Skin of body (tissue), 2 donors: ENCODE measurements around the gene IZUMO3. TPM values are rescaled to one million over a fixed set of nuclear protein-coding genes. Genes with fewer than 3 reads are reported as not detected.
A peak's percentile ranks its signal among the peaks of the same experiment; 100 is the strongest.
"Not testable (repeated sequence)": the region's sequence is repeated elsewhere in the genome, so short reads cannot be mapped to it uniquely, and the experiment has no call there.

Experiments used
- DNase-seq: peaks from one replicate; lab custom pipeline; 2025; lab: John Stamatoyannopoulos, UW
- total RNA-seq: library from RNA; depleted of rRNA; stranded (reverse); fragments of >200 nt; gene quantifications from one replicate; pipeline ENCODE4 v1.2.3, GENCODE V29; 2014

Gene IZUMO3, protein sequence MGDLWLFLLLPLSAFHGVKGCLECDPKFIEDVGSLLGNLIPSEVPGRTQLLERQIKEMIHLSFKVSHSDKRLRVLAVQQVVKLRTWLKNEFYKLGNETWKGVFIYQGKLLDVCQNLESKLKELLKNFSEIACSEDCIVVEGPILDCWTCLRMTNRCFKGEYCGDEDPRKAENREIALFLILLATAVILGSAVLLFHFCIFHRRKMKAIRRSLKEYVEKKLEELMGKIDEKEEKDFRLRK
- total RNA-seq, result not detected

DNA sequence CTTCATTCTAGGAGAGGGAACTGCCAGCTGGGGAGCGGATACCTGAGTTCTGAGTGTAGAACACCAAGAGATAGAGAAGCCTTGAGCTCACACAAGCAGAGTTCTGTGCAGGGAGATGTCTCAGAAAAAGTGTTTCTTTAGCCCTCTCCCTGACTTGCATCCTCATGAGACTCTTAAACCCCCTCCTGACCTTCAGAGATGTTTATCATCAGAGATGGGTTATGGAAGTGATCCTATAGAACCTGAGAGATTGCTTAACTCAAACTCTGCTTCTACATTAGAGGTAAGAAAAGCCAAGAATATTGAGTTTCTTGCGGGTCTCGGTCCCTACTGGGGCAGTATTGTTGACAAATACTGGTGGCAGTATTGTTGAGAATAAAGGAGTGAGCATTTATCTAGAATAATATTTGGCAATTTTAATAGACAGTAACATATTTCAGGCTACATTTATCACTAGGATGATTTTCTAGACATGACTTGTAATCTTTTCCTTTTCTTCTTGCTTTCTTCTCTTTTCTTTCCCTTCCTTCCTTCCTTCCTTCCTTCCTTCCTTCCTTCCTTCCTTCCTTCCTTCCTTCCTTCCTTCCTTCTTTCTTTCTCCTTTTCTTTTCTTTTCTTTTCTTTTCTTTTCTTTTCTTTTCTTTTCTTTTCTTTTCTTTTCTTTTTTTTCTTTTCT, at the start of gene IZUMO3:
IZUMO3 (minus strand) TSS at position 51 of the 676 bp plus-strand sequence. CDS start 248 bp downstream, outside the sequence.
- DNase-seq, result no peak

DNA sequence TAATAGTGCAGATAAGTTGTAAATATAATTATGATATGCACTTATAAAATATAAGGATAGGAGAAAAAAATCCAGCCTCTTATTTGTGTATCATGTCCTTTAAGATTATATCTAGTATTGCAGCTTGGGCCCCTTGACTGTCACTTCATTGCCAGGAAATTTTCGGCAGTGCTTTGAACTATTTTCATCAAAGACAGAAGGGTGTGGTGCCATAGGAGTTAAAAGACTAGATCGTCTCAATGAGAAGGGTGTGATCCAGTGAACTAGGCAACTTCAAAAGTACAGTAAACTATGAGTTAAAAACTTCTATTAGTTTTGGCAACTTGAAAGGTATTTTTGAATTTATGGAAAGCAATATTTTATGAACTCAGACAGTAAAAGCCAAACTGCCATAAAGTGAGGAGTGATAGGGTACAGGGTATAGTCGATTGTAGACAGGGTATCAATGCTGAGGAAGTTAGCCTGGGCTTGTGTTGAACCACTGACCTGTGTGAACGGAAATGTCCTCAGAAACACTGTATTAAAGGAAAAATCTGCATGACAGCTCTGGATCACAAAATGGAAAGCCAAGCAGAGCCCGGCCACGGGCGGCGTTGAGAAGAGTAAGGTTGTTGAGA, 48.6 kb upstream of the IZUMO3 start:
- no peak for DNase-seq

DNA sequence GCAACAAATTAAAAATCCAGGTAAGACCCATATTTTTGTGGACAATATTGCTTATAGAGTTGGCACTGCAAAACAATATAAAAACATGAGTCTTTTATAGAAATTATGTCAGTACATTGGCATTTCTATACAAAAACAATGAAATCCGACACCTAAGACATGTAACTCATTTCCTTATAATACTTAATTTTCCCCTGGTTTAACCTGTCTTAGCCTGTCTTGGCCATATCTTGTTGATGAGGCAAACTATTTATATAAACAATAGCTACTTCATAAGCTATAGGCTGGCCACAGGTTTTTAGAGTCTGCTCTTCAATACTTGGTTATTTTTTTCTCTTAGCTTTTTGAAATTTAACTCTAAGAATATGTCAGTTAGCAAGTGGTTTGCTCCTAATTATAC, 44.7 kb upstream of the IZUMO3 start:
- no peak for DNase-seq

DNA sequence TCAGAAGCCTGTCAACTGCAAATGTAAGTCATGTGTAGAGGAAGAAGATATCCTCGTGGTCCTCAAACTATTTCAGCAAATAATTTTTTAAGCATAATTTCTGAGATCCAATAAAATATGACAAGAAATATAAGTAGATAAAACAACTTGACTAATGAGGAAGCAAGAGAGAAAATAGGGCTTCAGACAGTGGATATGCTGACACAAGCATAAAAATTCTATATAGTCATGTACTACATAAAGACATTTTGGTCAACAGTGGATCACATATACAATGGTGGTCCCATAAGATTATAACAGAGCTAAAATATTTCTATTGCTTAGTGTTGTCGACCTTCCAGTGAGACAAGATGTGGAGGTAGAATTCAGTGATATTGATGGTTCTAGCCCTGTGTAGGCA, 42.2 kb upstream of the IZUMO3 start:
- DNase-seq, result no peak

DNA sequence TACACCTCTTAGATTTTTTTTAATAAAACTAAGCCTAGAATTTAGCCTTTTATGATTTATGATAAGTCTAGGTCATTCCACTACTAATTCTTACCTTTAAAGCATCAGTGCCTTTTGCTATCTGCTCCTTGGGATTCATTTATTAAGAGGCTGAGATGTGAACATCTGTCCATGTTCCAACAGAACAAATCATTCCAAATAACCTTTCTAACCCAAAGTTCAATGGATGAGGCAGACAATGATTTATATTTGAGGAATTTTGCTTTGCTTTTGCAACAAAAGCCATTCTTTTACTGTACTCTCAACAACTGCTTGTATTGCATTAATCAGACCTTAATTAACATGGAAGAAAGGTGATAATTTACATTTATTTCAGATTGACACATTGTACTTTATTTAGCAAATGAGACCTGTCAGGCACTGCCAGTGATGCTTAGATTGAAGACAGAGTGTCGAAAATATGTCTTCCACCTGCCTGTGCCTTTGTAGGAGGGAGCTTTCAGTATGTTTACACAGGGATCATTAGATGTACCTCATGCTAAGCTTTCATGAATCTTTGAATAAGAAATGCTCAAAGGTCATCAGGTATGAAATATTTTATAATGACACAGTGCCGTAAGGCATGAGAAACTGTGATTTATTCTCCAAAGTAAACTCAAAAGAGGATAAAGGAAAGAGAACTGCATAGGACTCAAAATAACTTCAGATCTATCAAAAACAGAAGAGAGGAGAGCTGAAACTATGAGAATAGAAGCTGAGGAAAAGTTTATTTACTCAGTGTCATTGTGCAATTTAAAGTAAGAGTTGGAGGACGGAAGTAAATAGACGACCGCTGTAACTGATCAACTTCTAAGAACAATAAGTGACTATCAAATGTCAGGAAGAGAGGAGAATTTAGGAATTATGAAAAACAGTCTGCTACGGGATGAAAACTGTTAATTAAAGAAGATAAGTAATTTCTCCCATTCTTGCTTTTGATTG, 36.7 kb upstream of the IZUMO3 start:
- DNase-seq, result no peak

DNA sequence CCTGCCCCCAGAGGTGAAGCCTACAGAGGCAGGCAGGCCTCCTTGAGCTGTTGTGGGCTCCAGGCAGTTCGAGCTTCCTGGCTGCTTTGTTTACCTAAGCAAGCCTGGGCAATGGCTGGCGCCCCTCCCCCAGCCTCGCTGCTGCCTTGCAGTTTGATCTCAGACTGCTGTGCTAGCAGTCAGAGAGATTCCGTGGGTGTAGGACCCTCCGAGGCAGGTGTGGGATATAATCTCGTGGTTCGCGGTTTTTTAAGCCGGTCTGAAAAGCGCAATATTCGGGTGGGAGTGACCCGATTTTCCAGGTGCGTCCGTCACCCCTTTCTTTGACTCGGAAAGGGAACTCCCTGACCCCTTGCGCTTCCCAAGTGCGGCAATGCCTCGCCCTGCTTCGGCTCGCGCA, 34.3 kb upstream of the IZUMO3 start:
- not testable (repeated sequence) for DNase-seq

DNA sequence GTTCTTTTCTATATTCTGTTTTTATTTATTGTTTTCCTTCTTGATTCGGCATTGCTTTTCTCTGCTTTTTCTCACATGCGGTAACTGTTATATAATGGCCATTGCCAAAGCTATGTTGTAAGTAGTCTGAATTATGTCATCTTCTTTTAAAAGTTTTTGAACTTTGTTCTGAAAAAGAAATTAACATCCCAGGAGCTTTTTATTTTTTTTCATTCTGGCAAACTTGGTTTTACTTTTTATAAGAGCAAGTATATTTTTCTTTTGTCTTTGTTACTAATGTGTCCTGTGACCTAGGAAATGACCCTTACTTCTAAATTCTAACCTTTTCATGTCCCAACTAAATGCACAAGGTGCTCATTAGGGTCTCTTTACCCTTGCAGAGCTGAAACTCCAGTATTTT, 26.7 kb upstream of the IZUMO3 start:
- peak; percentile 72 for DNase-seq

DNA sequence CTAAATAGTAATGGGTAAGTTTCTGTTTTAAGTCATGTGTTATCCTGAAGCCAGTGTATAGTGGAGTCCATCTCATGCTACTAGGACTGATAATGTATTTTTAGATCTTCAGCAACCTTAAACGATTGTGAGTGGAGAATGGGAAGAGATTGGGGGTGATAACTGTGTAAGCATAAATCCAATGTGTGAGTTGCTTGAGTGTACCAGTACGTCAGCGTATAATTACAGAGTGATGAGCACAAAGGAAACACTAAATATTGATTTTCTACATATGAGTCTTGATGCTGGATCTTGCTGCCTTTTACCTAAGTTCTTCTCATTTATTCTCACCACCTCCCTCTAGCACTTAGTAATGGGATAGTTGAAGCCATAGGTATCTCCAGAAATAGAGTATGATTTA, 16.3 kb upstream of the IZUMO3 start:
- DNase-seq, result no peak

DNA sequence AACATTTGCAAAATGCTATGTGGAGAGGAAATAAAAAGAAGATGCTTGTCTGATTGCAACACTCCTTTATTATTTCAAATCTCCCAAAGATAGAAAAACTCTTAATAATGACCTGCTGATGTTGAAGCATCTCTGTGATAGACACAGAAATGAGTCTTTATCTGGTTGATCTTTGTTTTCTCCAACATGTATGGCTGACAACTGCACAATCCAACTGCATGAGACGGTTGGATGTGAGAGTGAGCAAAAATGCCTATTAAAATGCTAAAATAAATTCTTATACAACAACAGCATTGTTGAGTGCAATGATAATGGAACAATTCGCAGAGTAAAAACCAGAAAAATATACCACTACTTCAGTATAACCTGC, 7.5 kb upstream of the IZUMO3 start:
- DNase-seq, result peak; percentile 87

DNA sequence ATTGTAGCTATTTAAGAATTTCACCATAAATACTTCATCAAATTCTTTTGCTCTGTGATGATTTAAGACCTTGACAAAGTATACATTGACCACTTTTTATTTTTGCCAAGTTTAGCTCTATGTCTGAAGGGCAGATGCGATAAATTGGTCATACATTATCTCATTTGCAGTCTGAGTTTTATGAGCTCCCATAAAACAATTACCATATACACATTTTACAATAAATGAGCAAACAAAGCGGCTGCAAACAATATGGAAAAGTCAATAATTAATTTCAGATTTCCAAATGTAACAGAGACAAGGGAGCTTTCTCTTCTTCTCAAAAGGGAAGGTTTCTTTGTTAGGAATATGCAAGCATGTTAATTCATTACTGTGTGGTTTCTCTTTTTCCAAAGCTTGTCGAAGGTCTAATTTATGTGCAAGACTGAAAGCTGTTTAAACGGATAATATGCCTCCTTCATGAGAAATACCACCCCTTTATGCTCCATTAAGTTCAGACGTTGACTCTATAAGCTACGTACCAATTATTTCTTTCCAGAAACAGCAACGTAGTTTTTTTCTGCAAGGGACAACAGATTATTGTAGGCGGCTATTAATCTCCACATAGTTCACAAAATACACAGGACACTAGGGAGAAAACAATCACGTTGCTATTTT, 7.0 kb upstream of the IZUMO3 start:
- peak; percentile 87 for DNase-seq

DNA sequence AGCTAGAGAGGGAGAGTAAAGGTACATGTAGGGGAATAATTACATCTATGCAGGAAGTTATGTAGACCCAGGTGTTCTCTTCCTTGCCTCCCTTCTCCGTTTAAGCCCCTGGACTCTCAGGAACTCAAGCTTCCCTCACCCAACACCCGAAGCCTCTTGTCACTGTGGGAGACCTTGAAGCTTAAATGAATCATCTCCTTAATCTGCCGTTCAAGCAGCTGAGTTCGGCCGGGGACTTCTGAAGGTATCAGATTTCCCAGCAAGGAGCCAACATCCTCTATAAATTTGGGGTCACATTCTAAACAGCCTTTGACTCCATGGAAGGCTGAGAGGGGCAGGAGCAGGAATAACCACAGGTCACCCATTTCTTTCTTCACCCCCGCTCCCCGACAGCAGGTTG, 412 bp downstream of the IZUMO3 start:
- no peak for DNase-seq

DNA sequence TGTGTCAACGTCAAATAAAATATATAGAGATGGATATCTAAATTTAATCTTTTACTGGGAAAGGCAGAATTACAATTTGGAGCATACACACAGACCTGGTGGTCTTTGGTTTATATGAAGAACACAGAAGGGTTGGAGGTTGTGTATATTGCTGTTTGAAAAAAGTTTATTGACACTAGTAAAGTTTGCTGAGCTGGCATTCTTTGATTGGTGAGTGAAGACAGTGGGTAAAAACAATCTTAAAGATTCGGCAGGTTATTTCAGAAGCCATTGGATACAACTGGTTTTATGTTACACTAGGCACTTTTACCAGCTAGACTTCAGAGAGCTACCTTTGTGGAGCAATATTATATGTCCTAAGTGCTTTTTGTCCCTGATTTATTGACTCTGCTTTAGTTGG, 27.2 kb downstream of the IZUMO3 start:
- no peak for DNase-seq

DNA sequence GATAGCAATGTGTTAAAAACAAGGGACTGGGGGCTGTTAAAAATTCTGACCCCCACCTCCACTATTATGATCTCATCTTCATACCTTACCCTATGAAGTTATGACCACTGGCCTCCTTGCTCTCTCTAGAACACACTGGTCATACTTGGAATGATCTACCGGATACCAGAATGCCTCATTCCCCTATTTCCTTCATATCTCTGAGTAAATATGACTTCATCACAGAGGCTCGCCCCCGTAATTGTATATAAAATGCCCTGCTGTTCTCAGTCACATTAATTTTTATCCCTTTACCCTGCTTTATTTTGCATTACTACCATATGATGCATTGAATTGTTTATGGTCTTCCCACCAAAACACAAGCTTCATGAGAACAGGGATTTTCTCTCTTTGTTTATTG, 29.2 kb downstream of the IZUMO3 start:
- no peak for DNase-seq

DNA sequence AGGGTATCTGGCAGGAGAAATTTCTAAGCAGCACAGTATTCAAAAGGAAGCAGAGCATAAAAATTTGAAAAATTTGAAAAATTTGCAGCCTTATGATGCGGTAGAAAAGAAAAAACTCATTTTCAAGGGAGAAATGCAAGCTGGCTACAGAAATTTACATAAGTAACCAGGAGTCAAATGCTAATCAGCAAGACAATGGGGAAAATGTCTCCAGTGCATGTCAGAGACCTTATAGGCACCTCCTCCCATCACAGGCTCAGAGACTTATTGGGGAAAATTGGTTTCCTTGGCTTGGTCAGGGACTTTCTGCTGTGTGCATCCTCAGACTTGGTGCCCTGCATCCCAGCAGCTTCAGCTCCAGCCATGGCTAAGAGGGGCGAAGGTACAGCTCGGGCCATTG, 35.8 kb downstream of the IZUMO3 start:
- no peak for DNase-seq

DNA sequence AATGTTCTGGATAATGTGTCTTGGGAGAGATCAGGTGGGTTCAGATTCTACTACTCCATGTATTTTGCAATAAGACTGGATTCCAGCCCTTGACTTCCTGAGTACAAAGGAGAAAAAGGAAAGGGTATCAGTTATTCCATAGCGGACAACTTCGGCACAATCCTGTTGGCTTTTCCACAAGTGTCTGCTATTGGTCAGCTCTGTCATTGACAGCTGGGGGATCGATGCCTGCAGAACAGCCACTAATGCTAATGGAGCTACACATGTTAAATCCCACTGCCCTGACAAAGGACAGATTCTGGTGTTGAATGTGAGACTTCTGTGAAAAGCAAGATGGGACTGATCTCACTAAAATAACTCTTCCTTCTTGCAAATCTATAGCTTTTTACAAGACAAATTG, 41.2 kb downstream of the IZUMO3 start:
- DNase-seq, result no peak

DNA sequence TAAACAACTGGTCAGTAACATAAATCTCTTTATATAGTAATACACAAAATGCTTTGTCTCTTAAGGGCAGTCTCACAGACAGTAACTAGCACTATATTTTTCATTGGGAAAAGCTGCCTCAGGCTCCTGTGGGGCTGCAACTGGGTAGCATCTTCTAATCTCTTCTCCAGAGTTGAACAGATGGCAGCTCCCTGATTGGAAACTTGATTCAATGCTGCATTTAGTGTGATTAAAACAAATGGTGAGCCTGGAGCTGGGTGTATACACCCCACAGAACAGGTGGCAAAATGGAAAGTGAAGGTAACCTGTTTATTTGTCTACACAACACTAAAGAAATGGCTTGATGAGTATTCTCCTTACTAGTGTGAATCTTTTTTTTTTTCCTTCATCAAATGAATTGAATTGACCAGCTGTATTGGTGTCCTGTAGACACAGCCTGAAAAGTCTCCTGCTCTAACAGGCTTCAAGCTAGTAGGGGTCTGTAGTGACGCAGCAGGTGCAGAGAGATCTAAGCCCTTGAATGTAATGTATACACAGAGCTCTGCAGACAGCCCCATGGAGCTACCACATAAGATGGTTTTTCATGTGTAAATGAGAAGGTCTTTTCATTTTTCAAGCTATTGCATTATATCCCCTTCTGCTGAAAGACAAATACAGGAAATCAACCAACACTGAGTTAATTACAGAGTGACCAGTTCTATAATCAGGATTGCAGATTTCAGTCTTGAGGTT, 43.3 kb downstream of the IZUMO3 start:
- no peak for DNase-seq

DNA sequence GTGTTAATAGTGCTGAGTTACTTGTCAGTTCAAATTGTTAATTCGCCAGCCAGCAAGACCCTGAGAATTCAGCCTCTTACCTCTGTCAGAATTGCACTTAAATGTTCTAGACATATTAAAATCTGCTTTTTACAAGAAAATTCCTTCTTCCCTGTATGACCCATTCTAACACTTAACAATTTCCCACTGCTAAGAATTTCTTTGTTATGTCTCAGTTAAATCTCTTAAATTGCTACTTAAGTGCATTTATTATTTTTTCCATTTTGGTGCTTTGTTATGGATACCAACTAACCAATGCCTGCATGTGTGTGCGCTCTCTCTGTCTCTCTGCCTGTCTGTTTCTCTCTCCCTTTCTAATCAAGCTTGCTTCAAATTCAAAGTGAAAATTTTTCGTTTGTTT, 44.9 kb downstream of the IZUMO3 start:
- no peak for DNase-seq

DNA sequence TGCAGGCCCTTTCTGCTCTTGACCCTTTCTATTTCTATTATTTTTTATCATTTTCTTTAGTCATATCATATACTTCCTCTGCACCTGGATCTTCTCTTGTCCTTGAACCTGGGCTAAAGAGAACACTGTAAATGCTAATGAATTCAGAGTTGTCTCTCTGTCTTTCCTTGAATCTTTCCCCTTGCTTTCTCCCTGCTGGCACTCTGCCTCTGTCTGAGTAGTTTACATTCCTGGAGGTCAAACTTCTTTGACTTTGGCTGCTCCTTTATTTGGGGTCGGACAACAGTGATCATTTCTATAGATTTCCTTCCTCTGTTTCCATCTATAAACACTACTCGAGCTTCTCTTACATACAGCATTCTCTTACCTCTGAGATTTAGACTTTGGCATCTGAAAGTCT, 47.1 kb downstream of the IZUMO3 start:
- DNase-seq, result no peak

DNA sequence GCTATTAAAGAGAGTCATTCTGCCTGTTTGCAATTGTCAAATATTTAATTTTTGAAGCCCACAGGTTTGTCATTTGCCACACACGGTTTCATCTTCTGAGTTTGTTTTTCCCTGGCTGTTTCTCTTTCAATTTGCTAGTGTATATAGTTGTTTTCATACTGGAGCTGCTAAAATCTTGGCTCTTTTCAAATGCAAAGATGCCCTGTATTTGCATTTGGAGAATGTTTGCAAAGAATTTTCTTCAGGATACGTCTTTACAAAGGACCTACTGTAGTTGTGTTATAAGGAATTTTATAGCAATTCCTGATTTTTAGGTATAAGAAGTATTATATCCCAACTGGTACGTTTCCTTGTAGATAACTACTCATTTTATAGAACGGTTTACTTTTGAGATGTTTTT, 48.0 kb downstream of the IZUMO3 start:
- no peak for DNase-seq
